ENCODE data around the gene FAM170B. TPM values are rescaled to one million over a fixed set of nuclear protein-coding genes. Genes with fewer than 3 reads are reported as not detected.
A peak's percentile ranks its signal among the peaks of the same experiment; 100 is the strongest.

The FAM170B gene
- total RNA-seq, 1 donor from 2014 or later, result not detected

GRCh38 chr10:49116509-49117375, 17.1 kb downstream of the FAM170B start:
- no peak for TF ChIP-seq CTCF (IDR thresholded peaks at IDR 0.05)
- DNase-seq, result no peak
- intact Hi-C loops (cut with DNase I), result no loop called here
- H3K4me1 ChIP-seq, result peaks cover 5% of the 10 kb centered on the region
- no peak overlapping the region for H3K27ac ChIP-seq
- no peaks in the 10 kb centered on the region for H3K36me3 ChIP-seq
- ATAC-seq, result no peak
- no peaks in the 10 kb centered on the region for H3K9me3 ChIP-seq
- no peak overlapping the region for H3K4me3 ChIP-seq
- H3K27me3 ChIP-seq, result no peaks in the 10 kb centered on the region

GRCh38 chr10:49115796-49116508, 17.9 kb downstream of the FAM170B start:
- no peaks in the 10 kb centered on the region for H3K9me3 ChIP-seq
- intact Hi-C loops (cut with DNase I), result no loop called here
- H3K36me3 ChIP-seq, result no peaks in the 10 kb centered on the region
- H3K4me1 ChIP-seq, result peaks cover 5% of the 10 kb centered on the region
- H3K4me3 ChIP-seq, result peak overlapping the region; percentile 36
- DNase-seq (no peak), ATAC-seq (no peak)
- no peaks in the 10 kb centered on the region for H3K27me3 ChIP-seq
- no peak for TF ChIP-seq CTCF (IDR thresholded peaks at IDR 0.05)
- H3K27ac ChIP-seq, result peak overlapping the region; percentile 24

GRCh38 chr10:49115015-49115795, 18.6 kb downstream of the FAM170B start, which contains the start of gene VSTM4:
Gene VSTM4 (minus strand): TSS chr10:49115522. CDS start chr10:49115485, 37 bp downstream.
- peak within 1 kb of the TSS; percentile 74 for H3K27ac ChIP-seq
- no peaks in the 10 kb centered on the region for H3K36me3 ChIP-seq
- H3K27me3 ChIP-seq, result no peaks in the 10 kb centered on the region
- peak; percentile 74 for DNase-seq
- TF ChIP-seq CTCF (IDR thresholded peaks at IDR 0.05), result no peak
- H3K4me3 ChIP-seq, result peak within 1 kb of the TSS; percentile 62
- peaks cover 11% of the 10 kb centered on the region for H3K4me1 ChIP-seq
- ATAC-seq, result peak; percentile 66
- no peaks in the 10 kb centered on the region for H3K9me3 ChIP-seq
- intact Hi-C loops (cut with DNase I), result no loop called here

GRCh38 chr10:49114718-49115014, 19.2 kb downstream of the FAM170B start:
- TF ChIP-seq CTCF (IDR thresholded peaks at IDR 0.05), result no peak
- no peaks in the 10 kb centered on the region for H3K9me3 ChIP-seq
- peaks cover 15% of the 10 kb centered on the region for H3K4me1 ChIP-seq
- peak overlapping the region; percentile 62 for H3K4me3 ChIP-seq
- peak overlapping the region; percentile 74 for H3K27ac ChIP-seq
- H3K36me3 ChIP-seq, result no peaks in the 10 kb centered on the region
- ATAC-seq (no peak), DNase-seq (no peak)
- no peaks in the 10 kb centered on the region for H3K27me3 ChIP-seq
- intact Hi-C loops (cut with DNase I), result no loop called here

- DNase-seq (peak; percentile 46), ATAC-seq (peak; percentile 29)
Measured at GRCh38 chr10:49113741-49114141, 20.1 kb downstream of the FAM170B start.

More at GRCh38 chr10:49113741-49114141, 20.1 kb downstream of the FAM170B start:
- Histone ChIP-seq H3K4me1 (peaks cover 23% of the 10 kb centered on the region), H3K4me3 (peak overlapping the region; percentile 62), H3K27ac (peak overlapping the region; percentile 20), H3K27me3 (no peaks in the 10 kb centered on the region), H3K36me3 (no peaks in the 10 kb centered on the region), H3K9me3 (no peaks in the 10 kb centered on the region)
- intact Hi-C loops (cut with DNase I), result no loop called here
- TF ChIP-seq CTCF (IDR thresholded peaks at IDR 0.05), result no peak
